ENCODE measurements around the gene RPSA.
"Not testable (repeated sequence)": the region's sequence is repeated elsewhere in the genome, so short reads cannot be mapped to it uniquely, and the experiment has no call there.

The RPSA gene

GRCh38 chr3:39418556-39419225 lies 12.2 kb downstream of the RPSA start:
- not testable (repeated sequence) for H3K4me3 ChIP-seq (ENCODE audit: low read depth, low read length)

GRCh38 chr3:39419742-39420315 lies 13.3 kb downstream of the RPSA start:
- no peak overlapping the region for H3K4me3 ChIP-seq (ENCODE audit: low read depth, low read length)

- no peak overlapping the region for H3K4me3 ChIP-seq (ENCODE audit: low read depth, low read length)
Measured at GRCh38 chr3:39420543-39420942, 14.0 kb downstream of the RPSA start.

GRCh38 chr3:39423436-39423970 lies 17.0 kb downstream of the RPSA start:
- no peak overlapping the region for H3K4me3 ChIP-seq (ENCODE audit: low read depth, low read length)

GRCh38 chr3:39426312-39426711 lies 19.8 kb downstream of the RPSA start:
- no peak overlapping the region for H3K4me3 ChIP-seq (ENCODE audit: low read depth, low read length)

GRCh38 chr3:39427506-39427905 lies 21.0 kb downstream of the RPSA start:
- no peak overlapping the region for H3K4me3 ChIP-seq (ENCODE audit: low read depth, low read length)

GRCh38 chr3:39428745-39429201 lies 22.3 kb downstream of the RPSA start:
- no peak overlapping the region for H3K4me3 ChIP-seq (ENCODE audit: low read depth, low read length)

- H3K4me3 ChIP-seq (ENCODE audit: low read depth, low read length) = no peak overlapping the region
Measured at GRCh38 chr3:39429466-39429865, 22.9 kb downstream of the RPSA start.

GRCh38 chr3:39432342-39432741 lies 25.8 kb downstream of the RPSA start:
- no peak overlapping the region for H3K4me3 ChIP-seq (ENCODE audit: low read depth, low read length)

- no peak overlapping the region for H3K4me3 ChIP-seq (ENCODE audit: low read depth, low read length)
Measured at GRCh38 chr3:39433642-39434041, 27.1 kb downstream of the RPSA start.

- H3K4me3 ChIP-seq (ENCODE audit: low read depth, low read length) = no peak overlapping the region
Measured at GRCh38 chr3:39434574-39434973, 28.1 kb downstream of the RPSA start.

- no peak overlapping the region for H3K4me3 ChIP-seq (ENCODE audit: low read depth, low read length)
Measured at GRCh38 chr3:39435006-39435748, 28.7 kb downstream of the RPSA start.

GRCh38 chr3:39438880-39439279 lies 32.4 kb downstream of the RPSA start:
- H3K4me3 ChIP-seq (ENCODE audit: low read depth, low read length) = no peak overlapping the region

GRCh38 chr3:39440316-39440715 lies 33.8 kb downstream of the RPSA start:
- no peak overlapping the region for H3K4me3 ChIP-seq (ENCODE audit: low read depth, low read length)

GRCh38 chr3:39443530-39443929 lies 37.0 kb downstream of the RPSA start:
- H3K4me3 ChIP-seq (ENCODE audit: low read depth, low read length) = no peak overlapping the region

- no peak overlapping the region for H3K4me3 ChIP-seq (ENCODE audit: low read depth, low read length)
Measured at GRCh38 chr3:39445927-39446326, 39.4 kb downstream of the RPSA start.

GRCh38 chr3:39446444-39446843 lies 39.9 kb downstream of the RPSA start:
- H3K4me3 ChIP-seq (ENCODE audit: low read depth, low read length) = no peak overlapping the region

GRCh38 chr3:39447637-39448483 lies 41.3 kb downstream of the RPSA start:
- no peak overlapping the region for H3K4me3 ChIP-seq (ENCODE audit: low read depth, low read length)

- H3K4me3 ChIP-seq (ENCODE audit: low read depth, low read length) = no peak overlapping the region
Measured at GRCh38 chr3:39448506-39449233, 42.1 kb downstream of the RPSA start.

- H3K4me3 ChIP-seq (ENCODE audit: low read depth, low read length) = no peak overlapping the region
Measured at GRCh38 chr3:39449796-39450195, 43.3 kb downstream of the RPSA start.

Data from iPS-11a (cell line).